Measurements from ENCODE around the gene SCAMP3. TPM values are rescaled to one million over a fixed set of nuclear protein-coding genes. Genes with fewer than 3 reads are reported as not detected.
"Not testable (repeated sequence)": the region's sequence is repeated elsewhere in the genome, so short reads cannot be mapped to it uniquely, and the experiment has no call there.

SCAMP3 gene
- total and polyA plus RNA-seq, 5 donors, result 50.3 to 65.2 (median 57.0) TPM

GRCh38 chr1:155254228-155254713, 7.9 kb downstream of the SCAMP3 start:
- 31% methylated on average over 12 of the region's 12 CpGs for WGBS
- peak overlapping the region; percentile 82 for H3K27ac ChIP-seq (ENCODE audit: low read length)
- intact Hi-C loops (cut with DNase I), result loop anchor here in 2 of 4 donors (5.0 to 10.0 kb wide), 3 partner anchors 68 to 341 kb away; partner anchors contain the start of gene RUSC1 (in 2 of the 2)
- H3K27me3 ChIP-seq (ENCODE audit: control insufficient read depth, insufficient read depth), result no peaks in the 10 kb centered on the region
- DNase-seq (peak in 2 of 3 donors; percentile 55 to 57), ATAC-seq (peak in 1 of 2 donors; percentile 0)
- H3K4me1 ChIP-seq (ENCODE audit: control insufficient read depth, insufficient read depth, low read length), result peaks cover 9% of the 10 kb centered on the region
- H3K4me3 ChIP-seq (ENCODE audit: low read length), result peak overlapping the region; percentile 67
- no peaks in the 10 kb centered on the region for H3K9me3 ChIP-seq (ENCODE audit: control insufficient read depth, low read length)

- peaks cover 9% of the 10 kb centered on the region for H3K4me1 ChIP-seq (ENCODE audit: control insufficient read depth, insufficient read depth, low read length)
- no peak for ATAC-seq
- DNase-seq, result no peak
- 60% methylated on average over 5 of the region's 5 CpGs for WGBS
- no peaks in the 10 kb centered on the region for H3K9me3 ChIP-seq (ENCODE audit: control insufficient read depth, low read length)
- H3K27me3 ChIP-seq (ENCODE audit: control insufficient read depth, insufficient read depth), result no peaks in the 10 kb centered on the region
- no peak overlapping the region for H3K27ac ChIP-seq (ENCODE audit: low read length)
- intact Hi-C loops (cut with DNase I), result loop anchor here in 2 of 4 donors (5.0 to 10.0 kb wide), 3 partner anchors 69 to 341 kb away; partner anchors contain the start of gene RUSC1 (in 2 of the 2)
- no peak overlapping the region for H3K4me3 ChIP-seq (ENCODE audit: low read length)
These were observed 8.4 kb downstream of the SCAMP3 start for GRCh38 chr1:155253797-155254196.

GRCh38 chr1:155253208-155253607, 9.0 kb downstream of the SCAMP3 start:
- no peak overlapping the region for H3K27ac ChIP-seq (ENCODE audit: low read length)
- H3K4me1 ChIP-seq (ENCODE audit: control insufficient read depth, insufficient read depth, low read length), result peaks cover 9% of the 10 kb centered on the region
- no peak overlapping the region for H3K4me3 ChIP-seq (ENCODE audit: low read length)
- H3K27me3 ChIP-seq (ENCODE audit: control insufficient read depth, insufficient read depth), result no peaks in the 10 kb centered on the region
- DNase-seq (no peak), ATAC-seq (no peak)
- 80% methylated on average over 5 of the region's 5 CpGs for WGBS
- intact Hi-C loops (cut with DNase I), result loop anchor here in 2 of 4 donors (5.0 to 10.0 kb wide), 3 partner anchors 69 to 342 kb away; partner anchors contain the start of gene RUSC1 (in 2 of the 2)
- H3K9me3 ChIP-seq (ENCODE audit: control insufficient read depth, low read length), result no peaks in the 10 kb centered on the region

GRCh38 chr1:155251566-155251965, 10.6 kb downstream of the SCAMP3 start:
- H3K4me1 ChIP-seq (ENCODE audit: control insufficient read depth, insufficient read depth, low read length), result peaks cover 9% of the 10 kb centered on the region
- ATAC-seq (no peak), DNase-seq (no peak)
- H3K9me3 ChIP-seq (ENCODE audit: control insufficient read depth, low read length), result no peaks in the 10 kb centered on the region
- H3K4me3 ChIP-seq (ENCODE audit: low read length), result no peak overlapping the region
- H3K27ac ChIP-seq (ENCODE audit: low read length), result no peak overlapping the region
- WGBS, result 74% methylated on average over 7 of the region's 7 CpGs
- intact Hi-C loops (cut with DNase I), result loop anchor here in 2 of 4 donors (5.0 to 10.0 kb wide), 3 partner anchors 71 to 343 kb away; partner anchors contain the start of gene RUSC1 (in 2 of the 2)
- no peaks in the 10 kb centered on the region for H3K27me3 ChIP-seq (ENCODE audit: control insufficient read depth, insufficient read depth)

- Histone ChIP-seq H3K9me3 (ENCODE audit: control insufficient read depth, low read length) (no peaks in the 10 kb centered on the region), H3K27me3 (ENCODE audit: control insufficient read depth, insufficient read depth) (no peaks in the 10 kb centered on the region), H3K4me3 (ENCODE audit: low read length) (no peak overlapping the region), H3K4me1 (ENCODE audit: control insufficient read depth, insufficient read depth, low read length) (peaks cover 9% of the 10 kb centered on the region), H3K27ac (ENCODE audit: low read length) (no peak overlapping the region)
- peak; percentile 78 to 81 for ATAC-seq
- intact Hi-C loops (cut with DNase I), result loop anchor here in 2 of 4 donors (5.0 to 10.0 kb wide), 3 partner anchors 71 to 344 kb away; partner anchors contain the start of gene RUSC1 (in 2 of the 2)
- 14% methylated on average over 23 of the region's 23 CpGs for WGBS
- peak; percentile 93 to 97 (median 97) for DNase-seq
These were observed 11.3 kb downstream of the SCAMP3 start for GRCh38 chr1:155250633-155251449.

- ATAC-seq (peak; percentile 0 to 1), DNase-seq (peak in 1 of 3 donors; percentile 58)
- intact Hi-C loops (cut with DNase I), result loop anchor here in 2 of 4 donors (5.0 to 10.0 kb wide), 3 partner anchors 72 to 345 kb away; partner anchors contain the start of gene RUSC1 (in 2 of the 2)
- 27% methylated on average over 28 of the region's 28 CpGs for WGBS
- Histone ChIP-seq H3K4me3 (ENCODE audit: low read length) (no peak overlapping the region), H3K4me1 (ENCODE audit: control insufficient read depth, insufficient read depth, low read length) (peaks cover 9% of the 10 kb centered on the region), H3K27me3 (ENCODE audit: control insufficient read depth, insufficient read depth) (no peaks in the 10 kb centered on the region), H3K27ac (ENCODE audit: low read length) (no peak overlapping the region), H3K9me3 (ENCODE audit: control insufficient read depth, low read length) (no peaks in the 10 kb centered on the region)
These were observed 11.9 kb downstream of the SCAMP3 start for GRCh38 chr1:155250246-155250632.

GRCh38 chr1:155247667-155248553, 14.2 kb downstream of the SCAMP3 start:
- DNase-seq (peak in 1 of 3 donors; percentile 68), ATAC-seq (no peak)
- no peaks in the 10 kb centered on the region for H3K9me3 ChIP-seq (ENCODE audit: control insufficient read depth, low read length)
- H3K27ac ChIP-seq (ENCODE audit: low read length), result no peak overlapping the region
- no peak overlapping the region for H3K4me3 ChIP-seq (ENCODE audit: low read length)
- WGBS, result 80% methylated on average over 26 of the region's 26 CpGs
- intact Hi-C loops (cut with DNase I), result no loop called here
- peaks cover 4% of the 10 kb centered on the region for H3K4me1 ChIP-seq (ENCODE audit: control insufficient read depth, insufficient read depth, low read length)
- no peaks in the 10 kb centered on the region for H3K27me3 ChIP-seq (ENCODE audit: control insufficient read depth, insufficient read depth)

- H3K27ac ChIP-seq (ENCODE audit: low read length); intact Hi-C loops (cut with DNase I); H3K4me1 ChIP-seq (ENCODE audit: control insufficient read depth, insufficient read depth, low read length); H3K9me3 ChIP-seq (ENCODE audit: control insufficient read depth, low read length); H3K4me3 ChIP-seq (ENCODE audit: low read length); H3K27me3 ChIP-seq (ENCODE audit: control insufficient read depth, insufficient read depth); DNase-seq; ATAC-seq: not testable (repeated sequence)
- 96% methylated on average over 3 of the region's 3 CpGs for WGBS
These were observed 15.4 kb downstream of the SCAMP3 start for GRCh38 chr1:155246796-155247195.

- H3K4me3 ChIP-seq (ENCODE audit: low read length), result peak overlapping the region; percentile 46
- intact Hi-C loops (cut with DNase I), result no loop called here
- ATAC-seq (no peak), DNase-seq (no peak)
- peaks cover 3% of the 10 kb centered on the region for H3K4me1 ChIP-seq (ENCODE audit: control insufficient read depth, insufficient read depth, low read length)
- H3K27ac ChIP-seq (ENCODE audit: low read length), result peak overlapping the region; percentile 69
- 67% methylated on average over 8 of the region's 8 CpGs for WGBS
- no peaks in the 10 kb centered on the region for H3K27me3 ChIP-seq (ENCODE audit: control insufficient read depth, insufficient read depth)
- H3K9me3 ChIP-seq (ENCODE audit: control insufficient read depth, low read length), result no peaks in the 10 kb centered on the region
These were observed 17.0 kb downstream of the SCAMP3 start for GRCh38 chr1:155245163-155245524.

GRCh38 chr1:155244368-155245162, 17.6 kb downstream of the SCAMP3 start:
- intact Hi-C loops (cut with DNase I), result no loop called here
- Histone ChIP-seq H3K27me3 (ENCODE audit: control insufficient read depth, insufficient read depth) (no peaks in the 10 kb centered on the region), H3K9me3 (ENCODE audit: control insufficient read depth, low read length) (no peaks in the 10 kb centered on the region), H3K27ac (ENCODE audit: low read length) (peak overlapping the region; percentile 82), H3K4me1 (ENCODE audit: control insufficient read depth, insufficient read depth, low read length) (peaks cover 3% of the 10 kb centered on the region), H3K4me3 (ENCODE audit: low read length) (peak overlapping the region; percentile 53)
- under 1% methylated on average over 53 of the region's 53 CpGs for WGBS
- peak; percentile 95 to 96 for ATAC-seq
- peak; percentile 97 to 98 (median 98) for DNase-seq
